Measurements from ENCODE around the gene APOA5.
"Not testable (repeated sequence)": the region's sequence is repeated elsewhere in the genome, so short reads cannot be mapped to it uniquely, and the experiment has no call there.

The APOA5 gene

GRCh38 chr11:116771935-116772334, 19.7 kb downstream of the APOA5 start:
- DNase-seq = no peak

DNA sequence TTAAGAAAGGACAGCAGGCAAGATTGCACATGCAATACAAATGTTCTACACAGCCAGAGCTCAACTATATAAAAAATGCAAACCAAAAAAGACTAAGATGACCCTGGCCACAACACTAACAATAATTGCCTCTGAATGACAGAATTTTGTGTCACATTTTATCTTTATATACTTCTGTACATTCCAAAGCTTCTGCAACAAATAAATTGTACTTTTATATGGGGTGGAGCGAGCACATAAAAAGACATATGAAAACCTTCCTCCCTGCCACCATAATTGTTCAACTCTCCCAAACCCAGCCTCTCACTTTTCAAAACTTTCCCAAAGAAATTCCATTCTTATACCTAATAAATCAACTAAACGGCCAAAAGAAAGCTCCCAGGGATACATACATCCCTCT, 29.5 kb downstream of the APOA5 start:
- no peak for DNase-seq

GRCh38 chr11:116756044-116756443, 35.6 kb downstream of the APOA5 start:
- not testable (repeated sequence) for DNase-seq

DNA sequence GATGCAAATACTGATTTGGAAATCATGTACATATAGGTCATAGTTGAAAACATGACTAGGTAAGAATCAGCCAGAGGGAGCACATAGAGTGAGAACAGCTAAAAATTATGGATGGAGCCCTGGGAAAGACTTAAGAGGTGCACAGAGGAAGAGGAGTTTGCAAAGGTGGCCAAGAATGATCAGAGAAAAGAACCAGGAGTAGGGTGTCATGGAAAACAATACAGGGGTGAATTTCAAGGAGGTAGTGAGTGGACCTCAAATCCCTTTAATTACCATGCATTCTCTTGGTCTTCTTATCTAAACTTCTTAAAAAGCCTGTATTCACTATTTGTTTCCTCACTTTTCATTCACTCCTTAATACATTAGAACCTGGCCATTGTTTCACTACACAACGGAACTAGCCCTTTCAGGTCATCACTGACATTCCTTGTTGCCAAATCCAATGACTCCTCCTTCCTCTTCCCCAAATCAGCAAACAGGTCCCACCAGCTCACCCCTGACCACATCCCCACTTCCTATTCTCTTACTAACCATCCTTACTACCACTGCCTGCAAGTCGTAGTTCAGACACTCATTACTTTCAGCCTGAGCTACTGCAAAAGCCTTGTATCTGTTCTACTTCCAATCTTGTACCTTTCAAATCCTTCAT, 41.5 kb downstream of the APOA5 start:
- no peak for DNase-seq

GRCh38 chr11:116742104-116742503, 49.6 kb downstream of the APOA5 start:
- DNase-seq = no peak

DNA sequence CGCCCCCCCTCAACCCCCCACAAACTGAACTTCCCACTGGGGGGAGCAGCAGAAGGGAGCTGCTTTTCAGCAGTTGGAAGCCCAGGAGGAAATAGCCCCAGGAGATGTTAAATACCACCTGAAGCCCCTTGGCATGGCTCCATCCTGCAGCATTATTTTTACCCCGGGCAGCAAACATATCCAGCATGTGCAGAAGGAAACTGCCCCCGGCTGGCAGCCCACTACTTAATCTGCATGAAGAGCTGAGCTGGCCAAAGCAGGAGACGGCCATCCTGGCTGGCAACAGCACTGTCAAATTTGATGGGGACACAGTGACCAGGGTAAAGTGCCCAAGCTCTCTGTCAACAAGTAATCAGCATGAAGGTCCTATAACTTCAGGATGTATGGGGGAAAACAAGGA, 50.9 kb downstream of the APOA5 start:
- DNase-seq = no peak
